Keratinocyte (primary cell): Measurements from ENCODE around the gene NBPF1. TPM values are rescaled to one million over a fixed set of nuclear protein-coding genes. Genes with fewer than 3 reads are reported as not detected.
"Not testable (repeated sequence)": the region's sequence is repeated elsewhere in the genome, so short reads cannot be mapped to it uniquely, and the experiment has no call there.

Source experiments
- DNase-seq: peaks from one replicate; pipeline ENCODE4 v3.0.0-alpha.2; 2011; ENCODE audit warnings: low read depth, missing footprints, low spot score
- FAIRE-seq: peaks from 2 replicates; lab custom pipeline; 2011; peaks lifted over from hg19 to GRCh38; lab: Jason Lieb, UNC
- H2AFZ ChIP-seq: 2 replicates; pipeline ENCODE4 v1.6.0; 2012; ENCODE audit warnings: low read length, control low read depth, inconsistent platforms; ENCODE audit not compliant: control insufficient read depth
- H3K27ac ChIP-seq: 2 replicates; pipeline ENCODE4 v1.5.1; 2011; ENCODE audit warnings: low read length; ENCODE audit not compliant: control insufficient read depth, insufficient read depth
- H3K27me3 ChIP-seq: 3 replicates; pipeline ENCODE4 v1.6.0; 2011; ENCODE audit warnings: low read length; ENCODE audit not compliant: control insufficient read depth, insufficient read depth; ENCODE audit errors: extremely low read depth
- H3K36me3 ChIP-seq, 2 experiments: 2 replicates in 1 of 2; 3 replicates in 1 of 2; pipeline ENCODE4 v1.5.1; 2011; ENCODE audit warnings: low read length in 2 of 2, mild to moderate bottlenecking in 1 of 2; ENCODE audit not compliant: control insufficient read depth in 2 of 2, insufficient read depth in 2 of 2; ENCODE audit errors: extremely low read depth in 1 of 2
- H3K4me1 ChIP-seq: 3 replicates; pipeline ENCODE4 v1.5.1; 2011; ENCODE audit warnings: low read length; ENCODE audit not compliant: control insufficient read depth, insufficient read depth; ENCODE audit errors: extremely low read depth
- H3K4me2 ChIP-seq: 3 replicates; pipeline ENCODE4 v1.6.0; 2011; ENCODE audit warnings: low read depth, low read length; ENCODE audit not compliant: control insufficient read depth, insufficient read depth; ENCODE audit errors: extremely low read depth
- H3K4me3 ChIP-seq, 3 experiments: fragments of 200-600 bp in 1 of 3; sonication (generic) in 1 of 3; 2 replicates in 2 of 3; 3 replicates in 1 of 3; pipeline ENCODE4 v1.5.1; 2011 to 2016; ENCODE audit warnings: low read length in 3 of 3, mild to moderate bottlenecking in 3 of 3, control low read depth in 2 of 3, inconsistent platforms in 1 of 3, low read depth in 1 of 3, mixed read lengths in 1 of 3, mixed run types in 1 of 3, moderate library complexity in 1 of 3; ENCODE audit not compliant: control insufficient read depth in 2 of 3, insufficient read depth in 2 of 3; ENCODE audit errors: extremely low read depth in 1 of 3
- H3K79me2 ChIP-seq: 2 replicates; pipeline ENCODE4 v1.6.0; 2012; ENCODE audit warnings: low read length; ENCODE audit not compliant: control insufficient read depth, insufficient read depth
- H3K9ac ChIP-seq: 3 replicates; pipeline ENCODE4 v1.6.0; 2011; ENCODE audit warnings: low read length; ENCODE audit not compliant: control insufficient read depth, insufficient read depth; ENCODE audit errors: extremely low read depth
- H3K9me1 ChIP-seq: 3 replicates; pipeline ENCODE4 v1.6.0; 2011; ENCODE audit warnings: low read length; ENCODE audit not compliant: control insufficient read depth, insufficient read depth; ENCODE audit errors: extremely low read depth
- H3K9me3 ChIP-seq: 2 replicates; pipeline ENCODE4 v1.5.1; 2012; ENCODE audit warnings: low read depth, low read length; ENCODE audit not compliant: control insufficient read depth
- H4K20me1 ChIP-seq: 3 replicates; pipeline ENCODE4 v1.6.0; 2011; ENCODE audit warnings: low read length; ENCODE audit not compliant: control insufficient read depth, insufficient read depth; ENCODE audit errors: extremely low read depth
- CTCF ChIP-seq, 3 experiments: IDR thresholded peaks in 1 of 3; conservative IDR thresholded peaks in 1 of 3; optimal IDR thresholded peaks in 1 of 3; 2 replicates in 2 of 3; 3 replicates in 1 of 3; pipeline versions ENCODE3 to v1.5.1; 2011; ENCODE audit warnings: low read length in 3 of 3, mild to moderate bottlenecking in 3 of 3, moderate library complexity in 2 of 3, control low read depth in 1 of 3, inconsistent platforms in 1 of 3; ENCODE audit not compliant: insufficient read depth in 2 of 3; ENCODE audit errors: extremely low read depth in 1 of 3
- EZH2 ChIP-seq: IDR thresholded peaks from one replicate; pipeline ENCODE4 v1.6.1; 2012; ENCODE audit warnings: inconsistent platforms, mild to moderate bottlenecking, low read length, moderate library complexity
- dilution Hi-C: fragments of 300-500 bp; cut with MboI; formaldehyde crosslinking; loops from one replicate; pipeline ENCODE4 v1.7.0; 2020; ENCODE audit warnings: low sequenced_read_pairs; ENCODE audit not compliant: extremely low pct_ligation_motif_present
- polyA plus RNA-seq, 5 experiments: library from polyadenylated mRNA; depleted of rRNA in 3 of 5; stranded (reverse) in 3 of 5; stranded (forward) in 1 of 5; unstranded in 1 of 5; fragments of >200 nt; gene quantifications; 1 replicate in 1 of 5; 2 replicates in 3 of 5; 3 replicates in 1 of 5; pipeline versions ENCODE4 v1.2.1 to v1.2.3, GENCODE V29; 2011 to 2012; ENCODE audit warnings: missing spikeins in 2 of 5, low read depth in 1 of 5, low replicate concordance in 1 of 5

NBPF1 gene
- polyA plus RNA-seq, 1 donor (not counting 4 experiments of a cell fraction or from before 2014, with no cell fraction given), result 16.4 TPM

DNA sequence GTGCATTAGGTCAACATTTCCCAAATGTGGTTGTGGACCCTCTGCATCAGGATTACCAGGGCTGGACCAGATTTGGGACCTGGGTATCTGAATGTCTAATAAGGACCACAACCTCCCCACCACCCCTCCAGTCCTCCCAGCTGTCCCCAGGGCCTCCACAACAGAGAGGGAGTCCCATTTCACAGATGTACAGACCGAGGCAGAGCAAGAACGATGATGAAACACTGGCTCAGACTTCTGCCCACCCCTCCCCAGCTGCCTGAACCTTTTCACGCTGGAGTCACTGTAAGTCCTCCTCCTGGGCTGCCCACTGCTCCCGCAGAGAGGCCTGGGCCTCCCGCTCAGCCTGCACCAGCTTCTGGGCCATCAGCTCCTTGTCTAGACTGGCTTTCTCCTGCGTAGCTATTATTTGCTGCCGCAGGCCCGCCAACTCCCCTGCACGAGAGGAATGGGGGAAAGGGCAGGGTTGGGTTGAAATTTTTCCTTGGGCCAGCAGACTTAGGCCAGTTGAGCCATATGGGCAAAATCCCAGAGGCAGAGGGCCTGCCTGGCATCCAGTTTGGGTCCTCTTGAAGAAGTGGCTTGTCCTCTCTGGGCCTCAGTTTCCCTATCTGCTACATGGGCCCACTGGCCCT is 8.4 kb upstream of the NBPF1 start:
- FAIRE-seq, H3K4me2 ChIP-seq, H3K9me3 ChIP-seq, H2AFZ ChIP-seq, H3K79me2 ChIP-seq, DNase-seq, dilution Hi-C loops, H3K4me3 ChIP-seq, H3K27ac ChIP-seq, H3K27me3 ChIP-seq, H3K9ac ChIP-seq, H3K9me1 ChIP-seq: not testable (repeated sequence)
- Histone ChIP-seq H3K36me3 (peaks cover 12 to 14% of the 10 kb centered on the region in 2 experiments), H3K4me1 (peaks cover 38% of the 10 kb centered on the region), H4K20me1 (peaks cover 27% of the 10 kb centered on the region)

- H3K9me1 ChIP-seq, result peaks cover 9% of the 10 kb centered on the region
- peaks cover 27% of the 10 kb centered on the region for H4K20me1 ChIP-seq
- no peak overlapping the region for H3K27ac ChIP-seq
- no peaks in the 10 kb centered on the region for H3K79me2 ChIP-seq
- H2AFZ ChIP-seq, result no peak overlapping the region
- no peak for TF ChIP-seq CTCF (optimal IDR thresholded peaks at IDR 0.05 in 1 of 3, IDR thresholded peaks at IDR 0.05 in 1 of 3, conservative IDR thresholded peaks at IDR 0.05 in 1 of 3; ENCODE audit: extremely low read depth in 1 of 3, insufficient read depth in 2 of 3, low read length in 3 of 3)
- no peak for TF ChIP-seq EZH2
- no peak overlapping the region for H3K9ac ChIP-seq
- DNase-seq, result no peak
- H3K4me2 ChIP-seq, result no peak overlapping the region
- peaks cover 38% of the 10 kb centered on the region for H3K4me1 ChIP-seq
- dilution Hi-C loops, result no loop called here
- no peaks in the 10 kb centered on the region for H3K9me3 ChIP-seq
- H3K36me3 ChIP-seq, result peaks cover 12 to 14% of the 10 kb centered on the region in 2 experiments
- H3K27me3 ChIP-seq, result no peaks in the 10 kb centered on the region
- no peak overlapping the region for H3K4me3 ChIP-seq
- no peak for FAIRE-seq
These were observed 7.9 kb upstream of the NBPF1 start for GRCh38 chr1:16621300-16621658.

GRCh38 chr1:16619803-16620501 is 6.6 kb upstream of the NBPF1 start:
- H3K9ac ChIP-seq, H3K27me3 ChIP-seq, FAIRE-seq, H2AFZ ChIP-seq, H3K4me3 ChIP-seq, dilution Hi-C loops, H3K4me2 ChIP-seq, H3K79me2 ChIP-seq, H3K9me3 ChIP-seq, H3K36me3 ChIP-seq, DNase-seq, H3K27ac ChIP-seq, H3K9me1 ChIP-seq: not testable (repeated sequence)
- Histone ChIP-seq H3K4me1 (peaks cover 38% of the 10 kb centered on the region), H4K20me1 (peaks cover 27% of the 10 kb centered on the region)
